Activated T-helper 17 cell treated with anti-CD3 and anti-CD28 coated beads, Interleukin-2, amount 50 U/mL, for 72 hours (primary cell): Measurements from ENCODE around the gene FAAP100. TPM values are rescaled to one million over a fixed set of nuclear protein-coding genes. Genes with fewer than 3 reads are reported as not detected.

ENCODE experiments used
- ATAC-seq: fragments of 150-1000 bp; cut with Tn5 transposase; replicated peaks from 2 replicates; pipeline ENCODE4 v1.10.0; 2021; ENCODE audit warnings: mild to moderate bottlenecking, moderate library complexity
- H3K27ac Mint-ChIP-seq: one replicate; pipeline ENCODE4 v1.8.0; 2022; ENCODE audit warnings: mixed read lengths
- H3K27me3 Mint-ChIP-seq: one replicate; pipeline ENCODE4 v1.8.0; 2022; ENCODE audit warnings: mixed read lengths
- H3K36me3 Mint-ChIP-seq: one replicate; pipeline ENCODE4 v1.8.0; 2022; ENCODE audit warnings: low read depth, mild to moderate bottlenecking, mixed read lengths
- H3K4me1 Mint-ChIP-seq: one replicate; pipeline ENCODE4 v1.8.0; 2022; ENCODE audit warnings: mixed read lengths
- H3K4me3 Mint-ChIP-seq: one replicate; pipeline ENCODE4 v1.8.0; 2022; ENCODE audit warnings: mild to moderate bottlenecking, mixed read lengths
- H3K9me3 Mint-ChIP-seq: one replicate; pipeline ENCODE4 v1.8.0; 2022; ENCODE audit warnings: mixed read lengths
- total RNA-seq, 2 donors: library from RNA; stranded (reverse); gene quantifications; one replicate each; pipeline ENCODE4 v1.2.3, GENCODE V29; 2022

The FAAP100 gene
- total RNA-seq, 2 donors from 2014 or later = 26.9 to 38.6 TPM

GRCh38 chr17:81550830-81551457 lies 1.2 kb downstream of the FAAP100 start:
- peak overlapping the region; percentile 82 for H3K27ac Mint-ChIP-seq
- no peak for ATAC-seq

DNA sequence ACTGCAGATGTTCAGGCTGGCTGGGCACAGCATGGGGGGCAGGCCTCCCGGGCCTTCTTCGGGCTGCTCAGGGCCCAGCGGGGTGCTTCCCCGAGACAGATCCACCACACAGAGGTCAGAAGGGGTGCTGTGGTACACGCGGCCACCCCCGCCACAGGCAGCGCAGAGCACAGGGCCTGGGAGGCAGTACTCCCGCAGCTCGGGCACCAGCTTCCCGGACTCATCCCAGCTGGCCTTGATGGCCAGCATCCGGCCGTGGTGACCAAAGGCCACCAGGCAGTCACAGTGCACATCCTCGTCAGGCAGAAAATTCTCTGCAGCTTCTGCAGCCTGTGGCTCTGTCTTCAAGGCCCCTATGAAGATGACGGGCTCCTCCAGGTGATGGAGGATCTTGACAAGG lies 1.9 kb downstream of the FAAP100 start:
- Mint-ChIP-seq H3K9me3 (no peaks in the 10 kb centered on the region), H3K36me3 (peaks cover 56% of the 10 kb centered on the region)

More at GRCh38 chr17:81550830-81551457, 1.2 kb downstream of the FAAP100 start:
- H3K9me3 Mint-ChIP-seq = no peaks in the 10 kb centered on the region
- H3K36me3 Mint-ChIP-seq = peaks cover 53% of the 10 kb centered on the region
- H3K4me3 Mint-ChIP-seq = peak overlapping the region; percentile 85
- peaks cover 15% of the 10 kb centered on the region for H3K4me1 Mint-ChIP-seq
- H3K27me3 Mint-ChIP-seq = no peaks in the 10 kb centered on the region

DNA sequence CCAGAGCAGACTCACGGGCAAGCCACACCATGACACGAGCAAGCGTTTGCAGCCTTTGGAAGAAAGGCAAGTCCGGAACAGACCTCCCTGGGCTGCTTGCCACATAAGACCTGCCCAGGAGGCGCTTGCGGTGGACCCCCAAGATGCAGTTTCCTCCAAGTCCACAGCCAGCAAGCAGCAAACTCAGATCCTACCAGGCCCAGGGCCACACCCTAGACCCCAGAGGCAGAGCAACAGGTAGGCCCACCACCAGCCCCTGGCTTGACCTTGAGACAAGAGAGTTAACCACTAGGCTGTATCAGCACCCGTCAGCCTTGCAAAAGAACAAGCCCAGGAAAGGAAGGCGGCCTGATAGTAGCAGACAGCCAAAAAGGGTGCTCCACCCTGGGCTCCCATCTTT lies 2.3 kb downstream of the FAAP100 start:
- H3K9me3 Mint-ChIP-seq = no peaks in the 10 kb centered on the region
- ATAC-seq = no peak
- peaks cover 15% of the 10 kb centered on the region for H3K4me1 Mint-ChIP-seq
- peak overlapping the region; percentile 85 for H3K4me3 Mint-ChIP-seq
- H3K27ac Mint-ChIP-seq = no peak overlapping the region
- peaks cover 61% of the 10 kb centered on the region for H3K36me3 Mint-ChIP-seq
- H3K27me3 Mint-ChIP-seq = no peaks in the 10 kb centered on the region

More for the DNA sequence above, 1.9 kb downstream of the FAAP100 start:
- Mint-ChIP-seq H3K4me1 (peaks cover 15% of the 10 kb centered on the region), H3K4me3 (peak overlapping the region; percentile 85), H3K27me3 (no peaks in the 10 kb centered on the region), H3K27ac (no peak overlapping the region)
- ATAC-seq = no peak

- Mint-ChIP-seq H3K36me3 (peaks cover 68% of the 10 kb centered on the region), H3K4me3 (peak overlapping the region; percentile 85), H3K27ac (no peak overlapping the region), H3K4me1 (peaks cover 15% of the 10 kb centered on the region), H3K27me3 (no peaks in the 10 kb centered on the region), H3K9me3 (no peaks in the 10 kb centered on the region)
- ATAC-seq = no peak
These were observed 3.1 kb downstream of the FAAP100 start for GRCh38 chr17:81549031-81549557.

- H3K27me3 Mint-ChIP-seq = no peaks in the 10 kb centered on the region
- H3K4me1 Mint-ChIP-seq = peaks cover 15% of the 10 kb centered on the region
- no peak overlapping the region for H3K4me3 Mint-ChIP-seq
- ATAC-seq = no peak
- no peaks in the 10 kb centered on the region for H3K9me3 Mint-ChIP-seq
- H3K36me3 Mint-ChIP-seq = peaks cover 80% of the 10 kb centered on the region
- no peak overlapping the region for H3K27ac Mint-ChIP-seq
These were observed 4.6 kb downstream of the FAAP100 start for GRCh38 chr17:81547614-81547982.

GRCh38 chr17:81546906-81547613 lies 5.1 kb downstream of the FAAP100 start:
- no peak for ATAC-seq

DNA sequence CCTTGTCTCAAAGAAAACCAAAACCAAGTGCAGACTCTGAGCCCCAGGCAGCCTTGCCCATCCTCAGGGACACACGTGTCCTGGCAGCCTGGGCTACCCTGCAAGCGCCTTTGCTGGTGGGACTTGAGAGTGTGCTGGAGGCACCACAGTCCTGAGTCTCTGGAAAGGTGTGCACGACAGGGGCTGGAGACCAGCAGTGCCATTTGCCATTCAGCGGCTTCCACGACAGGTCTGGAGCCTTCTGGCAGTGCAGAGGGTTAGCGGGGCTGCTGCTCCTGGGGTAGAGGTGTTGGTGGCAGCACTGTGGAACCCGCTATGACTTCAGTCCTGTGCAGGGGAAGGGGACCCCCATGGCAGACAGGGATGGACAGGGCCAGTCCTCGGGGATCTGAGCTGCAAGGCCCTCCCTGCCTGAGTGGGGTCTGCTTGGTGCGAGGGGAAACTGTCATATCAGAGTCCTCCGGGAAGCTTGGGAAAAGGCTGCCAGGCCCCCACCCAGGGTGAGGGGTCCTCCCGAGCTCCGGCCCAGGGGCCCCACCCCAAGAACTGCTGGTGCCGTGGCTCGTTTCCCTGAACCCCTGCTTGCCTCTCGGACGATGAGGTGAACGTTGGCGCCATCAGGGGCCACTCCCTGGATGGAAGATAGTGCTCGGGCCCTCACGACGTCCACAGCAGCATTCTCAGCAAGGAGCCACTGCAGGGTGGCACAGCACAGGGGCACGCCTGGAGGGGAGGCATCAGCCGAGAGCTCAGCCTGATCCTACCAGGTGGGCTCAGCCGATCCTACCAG lies 6.8 kb downstream of the FAAP100 start:
- Mint-ChIP-seq H3K9me3 (no peaks in the 10 kb centered on the region), H3K4me3 (no peak overlapping the region), H3K27me3 (no peaks in the 10 kb centered on the region), H3K4me1 (peaks cover 11% of the 10 kb centered on the region), H3K27ac (no peak overlapping the region), H3K36me3 (peaks cover 89% of the 10 kb centered on the region)
- no peak for ATAC-seq

More at GRCh38 chr17:81546906-81547613, 5.1 kb downstream of the FAAP100 start:
- H3K9me3 Mint-ChIP-seq = no peaks in the 10 kb centered on the region
- H3K27ac Mint-ChIP-seq = no peak overlapping the region
- H3K36me3 Mint-ChIP-seq = peaks cover 86% of the 10 kb centered on the region
- no peak overlapping the region for H3K4me3 Mint-ChIP-seq
- H3K27me3 Mint-ChIP-seq = no peaks in the 10 kb centered on the region
- H3K4me1 Mint-ChIP-seq = peaks cover 15% of the 10 kb centered on the region

DNA sequence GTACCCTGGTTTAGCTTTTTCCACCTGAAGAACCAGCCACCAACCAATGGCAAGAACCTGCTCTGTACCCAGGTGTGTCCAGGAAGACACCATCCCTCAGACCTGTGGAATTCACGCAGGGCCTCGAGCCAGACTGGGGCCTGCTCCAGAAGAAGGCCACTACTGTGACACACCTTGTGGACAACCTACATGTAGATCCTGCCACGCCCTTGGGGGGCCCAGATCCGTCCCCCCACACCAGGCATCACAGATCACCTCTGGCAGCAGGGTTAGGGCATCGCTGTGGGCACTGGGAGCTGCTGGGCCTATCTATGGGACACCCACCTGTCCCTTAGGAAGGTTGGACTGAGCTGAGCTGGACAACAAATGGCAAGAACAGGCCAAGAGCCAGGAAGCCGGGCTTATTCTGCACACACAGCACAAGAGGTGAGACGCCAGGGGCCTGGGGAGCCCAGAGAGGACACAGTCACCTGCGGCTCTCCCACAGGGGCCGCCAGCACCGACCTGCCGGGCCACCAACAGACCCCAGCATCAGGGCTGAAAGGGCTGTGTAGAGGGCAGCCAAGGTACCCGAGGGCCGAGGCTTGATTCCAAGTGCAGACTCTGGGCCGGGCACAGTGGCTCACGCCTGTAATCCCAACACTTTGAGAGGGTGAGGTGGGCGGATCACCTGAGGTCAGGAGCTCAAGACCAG lies 7.7 kb downstream of the FAAP100 start:
- Mint-ChIP-seq H3K27me3 (no peaks in the 10 kb centered on the region), H3K4me1 (peaks cover 2% of the 10 kb centered on the region), H3K27ac (no peak overlapping the region), H3K36me3 (peaks cover 80% of the 10 kb centered on the region), H3K4me3 (no peak overlapping the region), H3K9me3 (no peaks in the 10 kb centered on the region)
- no peak for ATAC-seq

GRCh38 chr17:81543756-81544155 lies 8.4 kb downstream of the FAAP100 start:
- no peak overlapping the region for H3K27ac Mint-ChIP-seq
- H3K9me3 Mint-ChIP-seq = no peaks in the 10 kb centered on the region
- H3K4me3 Mint-ChIP-seq = no peak overlapping the region
- no peaks in the 10 kb centered on the region for H3K4me1 Mint-ChIP-seq
- H3K27me3 Mint-ChIP-seq = no peaks in the 10 kb centered on the region
- peaks cover 77% of the 10 kb centered on the region for H3K36me3 Mint-ChIP-seq
- ATAC-seq = no peak

DNA sequence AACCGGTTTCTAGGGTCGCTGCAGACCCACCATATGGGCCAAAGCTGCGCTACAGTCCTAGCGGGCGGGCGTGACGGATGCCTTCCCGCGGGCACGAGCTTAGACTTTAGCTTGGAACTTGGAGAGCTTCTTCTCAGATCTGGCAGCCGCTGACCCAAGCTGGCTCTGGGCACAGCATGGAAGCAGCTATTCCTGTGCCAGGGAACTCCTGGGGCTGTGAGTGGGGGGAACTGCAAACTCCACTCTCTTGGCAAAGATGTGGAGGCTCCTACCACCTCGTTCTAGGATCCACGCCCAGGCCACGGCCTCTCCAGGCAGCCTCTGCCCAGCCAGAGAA lies 8.8 kb downstream of the FAAP100 start:
- Mint-ChIP-seq H3K4me3 (no peak overlapping the region), H3K27ac (no peak overlapping the region)

GRCh38 chr17:81542431-81543338 lies 9.5 kb downstream of the FAAP100 start:
- ATAC-seq = no peak
- Mint-ChIP-seq H3K4me1 (no peaks in the 10 kb centered on the region), H3K27ac (no peak overlapping the region), H3K27me3 (no peaks in the 10 kb centered on the region), H3K36me3 (peaks cover 77% of the 10 kb centered on the region), H3K4me3 (no peak overlapping the region), H3K9me3 (no peaks in the 10 kb centered on the region)

More for the DNA sequence above, 8.8 kb downstream of the FAAP100 start:
- Mint-ChIP-seq H3K36me3 (peaks cover 77% of the 10 kb centered on the region), H3K9me3 (no peaks in the 10 kb centered on the region), H3K27me3 (no peaks in the 10 kb centered on the region), H3K4me1 (no peaks in the 10 kb centered on the region)
- no peak for ATAC-seq

DNA sequence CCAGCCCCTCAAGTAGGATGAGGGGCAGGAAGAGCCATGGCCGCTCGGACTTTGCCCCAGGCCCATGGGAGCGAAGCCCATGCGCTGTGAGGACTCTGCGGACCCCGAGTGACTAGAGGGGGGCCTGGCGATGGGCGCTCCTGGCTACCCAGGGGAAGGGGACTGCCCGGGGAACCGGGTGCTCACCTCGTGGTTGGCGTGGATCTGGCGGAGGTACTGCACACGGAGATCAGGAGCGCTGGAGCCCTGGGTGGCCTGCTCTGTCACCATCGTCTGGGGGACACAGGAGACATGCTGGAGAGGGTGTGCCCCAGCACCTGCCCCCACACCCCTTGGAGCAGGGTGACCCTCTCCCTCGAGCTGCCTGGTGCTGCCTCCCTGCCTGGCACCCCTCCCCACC lies 11.0 kb downstream of the FAAP100 start:
- peaks cover 64% of the 10 kb centered on the region for H3K36me3 Mint-ChIP-seq
- H3K9me3 Mint-ChIP-seq = no peaks in the 10 kb centered on the region
- no peaks in the 10 kb centered on the region for H3K4me1 Mint-ChIP-seq
- no peak for ATAC-seq
- no peak overlapping the region for H3K27ac Mint-ChIP-seq
- no peaks in the 10 kb centered on the region for H3K27me3 Mint-ChIP-seq
- H3K4me3 Mint-ChIP-seq = no peak overlapping the region

- no peaks in the 10 kb centered on the region for H3K4me1 Mint-ChIP-seq
- H3K27ac Mint-ChIP-seq = no peak overlapping the region
- peaks cover 60% of the 10 kb centered on the region for H3K36me3 Mint-ChIP-seq
- no peaks in the 10 kb centered on the region for H3K9me3 Mint-ChIP-seq
- no peak overlapping the region for H3K4me3 Mint-ChIP-seq
- H3K27me3 Mint-ChIP-seq = peaks cover 4% of the 10 kb centered on the region
- ATAC-seq = no peak
These were observed 11.5 kb downstream of the FAAP100 start for GRCh38 chr17:81540676-81541027.
